ENCODE results near the gene PNMA6E. TPM values are rescaled to one million over a fixed set of nuclear protein-coding genes. Genes with fewer than 3 reads are reported as not detected.

PNMA6E gene
- polyA plus RNA-seq, 2 of the 4 experiments (the other 2 are of a cell fraction): not detected

DNA sequence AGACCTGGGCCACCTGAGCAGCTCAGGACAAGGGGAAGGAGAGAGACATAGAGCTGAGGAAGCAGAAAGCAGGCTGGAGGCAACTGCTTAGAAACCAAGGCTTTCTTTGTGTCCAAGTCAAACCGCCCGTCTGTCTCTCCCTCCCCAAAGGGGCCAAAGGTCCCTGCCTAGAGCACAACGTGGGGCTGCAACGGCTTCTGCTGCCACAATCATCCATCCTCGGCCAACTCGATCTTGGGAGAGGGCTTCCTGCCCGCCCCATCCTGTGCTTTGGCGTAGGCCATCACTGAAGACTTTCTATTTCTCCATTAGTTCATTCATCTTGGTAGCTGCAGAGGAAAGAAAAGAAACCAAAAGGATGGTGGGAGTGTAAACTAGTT is 46.4 kb upstream of the PNMA6E start (continued):
- TF ChIP-seq HOXB13 (CRISPR knock-in tag; IDR thresholded peaks at IDR 0.05; ENCODE audit: low read depth): no peak

DNA sequence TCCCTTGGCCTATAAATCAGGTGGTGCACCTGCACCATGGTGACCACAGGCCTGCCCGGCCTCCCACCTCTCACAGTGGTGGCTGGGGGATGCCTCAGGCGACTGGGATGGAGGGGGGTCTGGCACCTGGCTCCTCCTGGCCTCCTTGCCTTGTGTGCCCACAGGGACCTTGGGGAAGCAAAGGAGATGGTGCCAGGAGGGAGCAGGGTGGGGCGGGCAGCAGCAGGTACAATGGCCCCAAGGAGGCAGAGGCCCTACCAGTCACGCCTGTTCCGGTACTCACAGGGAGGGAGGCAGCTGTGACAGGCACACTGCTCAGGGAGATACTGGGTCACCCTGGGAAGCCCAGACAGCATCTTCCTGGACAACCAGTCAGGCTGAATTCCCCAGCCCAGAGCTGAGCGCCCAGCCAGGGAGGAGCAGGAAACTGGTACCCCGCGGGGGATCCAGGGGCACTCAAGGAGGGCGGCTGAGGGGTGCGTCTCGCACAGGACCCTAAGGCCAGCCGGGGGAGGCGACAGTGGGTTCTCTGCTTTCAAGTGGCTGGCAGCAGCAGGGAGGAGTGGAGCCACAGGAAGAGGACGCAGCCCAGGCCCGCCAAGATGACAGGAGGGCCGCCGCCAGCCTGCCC is 45.9 kb upstream of the PNMA6E start:
- TF ChIP-seq MYC (IDR thresholded peaks at IDR 0.05; ENCODE audit: borderline replicate concordance, low read length) (no peak), KDM1A (IDR thresholded peaks at IDR 0.05; ENCODE audit: low read depth) (no peak), HEYL (CRISPR knock-in tag; IDR thresholded peaks at IDR 0.05) (no peak), SMC3 (IDR thresholded peaks at IDR 0.05) (no peak), ESRRA (IDR thresholded peaks at IDR 0.05; ENCODE audit: borderline replicate concordance, low read length) (no peak), TFCP2L1 (CRISPR knock-in tag; IDR thresholded peaks at IDR 0.05) (no peak), CHD2 (IDR thresholded peaks at IDR 0.05; ENCODE audit: low read length, partially characterized antibody) (no peak), MAFK (IDR thresholded peaks at IDR 0.05; ENCODE audit: partially characterized antibody) (no peak), POLR2A (IDR thresholded peaks at IDR 0.05; ENCODE audit: low read length) (no peak), POLR2AphosphoS2 (conservative IDR thresholded peaks at IDR 0.05; ENCODE audit: low read length) (no peak), RCOR1 (IDR thresholded peaks at IDR 0.05; ENCODE audit: low read depth, low read length) (no peak), EHF (CRISPR knock-in tag; IDR thresholded peaks at IDR 0.05) (no peak), SREBF2 (IDR thresholded peaks at IDR 0.05) (no peak)
- TF ChIP-seq, protein P1, sequence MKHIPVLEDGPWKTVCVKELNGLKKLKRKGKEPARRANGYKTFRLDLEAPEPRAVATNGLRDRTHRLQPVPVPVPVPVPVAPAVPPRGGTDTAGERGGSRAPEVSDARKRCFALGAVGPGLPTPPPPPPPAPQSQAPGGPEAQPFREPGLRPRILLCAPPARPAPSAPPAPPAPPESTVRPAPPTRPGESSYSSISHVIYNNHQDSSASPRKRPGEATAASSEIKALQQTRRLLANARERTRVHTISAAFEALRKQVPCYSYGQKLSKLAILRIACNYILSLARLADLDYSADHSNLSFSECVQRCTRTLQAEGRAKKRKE (CRISPR knock-in tag; IDR thresholded peaks at IDR 0.05; ENCODE audit: low read depth): no peak
- no peaks in the 10 kb centered on the region for H3K4me1 ChIP-seq
- WGBS (ENCODE audit: missing lambda C conversion rate): 100% methylated on average over 7 of the region's 17 CpGs
- no peaks in the 10 kb centered on the region for H3K9me3 ChIP-seq
- H3K4me3 ChIP-seq: no peak overlapping the region
- CTCF ChIA-PET: interaction anchor here (0.8 to 2.7 kb wide), 2 partner anchors 14 to 60 kb away, joined by 3 to 13 read pairs; no protein-coding TSS in a partner anchor
- DNase-seq (ENCODE audit: low read depth in 1 of 2, low spot score in 1 of 2) (no peak), ATAC-seq (no peak), FAIRE-seq (no peak)
- POLR2A ChIA-PET: interaction anchor here (0.5 kb wide), 1 partner anchor 267 kb away, joined by 3 read pairs; no protein-coding TSS in a partner anchor
- H3K4me2 ChIP-seq: no peak overlapping the region
- no peak overlapping the region for H3K27ac ChIP-seq

DNA sequence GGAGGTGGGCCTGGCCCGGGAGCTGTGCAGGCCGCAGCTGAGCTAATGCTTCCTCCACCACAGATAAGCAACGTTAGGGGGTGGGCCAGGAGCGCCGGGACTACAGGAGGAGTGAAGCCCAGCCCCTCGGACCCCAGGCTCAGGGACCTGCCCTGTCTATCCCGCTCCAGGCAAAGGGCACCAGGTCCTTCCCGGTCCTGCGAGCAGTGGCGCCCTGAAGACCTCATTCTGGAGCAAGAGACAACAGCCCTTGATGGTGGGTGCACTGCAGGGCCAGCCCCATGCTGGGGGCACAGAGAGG is 45.4 kb upstream of the PNMA6E start:
- WGBS (ENCODE audit: missing lambda C conversion rate): 100% methylated on average over 3 of the region's 10 CpGs
- H3K4me1 ChIP-seq: no peaks in the 10 kb centered on the region
- ATAC-seq: no peak
- CTCF ChIA-PET: interaction anchor here (0.8 to 2.7 kb wide), 2 partner anchors 14 to 61 kb away, joined by 3 to 13 read pairs; no protein-coding TSS in a partner anchor
- no peak overlapping the region for H3K4me3 ChIP-seq
- FAIRE-seq: no peak
- DNase-seq (ENCODE audit: low read depth in 1 of 2, low spot score in 1 of 2): no peak
- POLR2A ChIA-PET: interaction anchor here (0.5 kb wide), 1 partner anchor 268 kb away, joined by 3 read pairs; no protein-coding TSS in a partner anchor
- H3K27ac ChIP-seq: no peak overlapping the region
- no peak overlapping the region for H3K4me2 ChIP-seq
- H3K9me3 ChIP-seq: no peaks in the 10 kb centered on the region
- no peak for TF ChIP-seq MAZ (IDR thresholded peaks at IDR 0.05; ENCODE audit: borderline replicate concordance, low read depth, low read length)
- TF ChIP-seq EHF (CRISPR knock-in tag; IDR thresholded peaks at IDR 0.05): no peak
- no peak for TF ChIP-seq SREBF2 (IDR thresholded peaks at IDR 0.05)
- TF ChIP-seq RFX5 (IDR thresholded peaks at IDR 0.05): no peak
- TF ChIP-seq TFCP2L1 (CRISPR knock-in tag; IDR thresholded peaks at IDR 0.05): no peak
- TF ChIP-seq PHF8 (IDR thresholded peaks at IDR 0.05; ENCODE audit: borderline replicate concordance, low read depth): no peak
- TF ChIP-seq, protein P2, sequence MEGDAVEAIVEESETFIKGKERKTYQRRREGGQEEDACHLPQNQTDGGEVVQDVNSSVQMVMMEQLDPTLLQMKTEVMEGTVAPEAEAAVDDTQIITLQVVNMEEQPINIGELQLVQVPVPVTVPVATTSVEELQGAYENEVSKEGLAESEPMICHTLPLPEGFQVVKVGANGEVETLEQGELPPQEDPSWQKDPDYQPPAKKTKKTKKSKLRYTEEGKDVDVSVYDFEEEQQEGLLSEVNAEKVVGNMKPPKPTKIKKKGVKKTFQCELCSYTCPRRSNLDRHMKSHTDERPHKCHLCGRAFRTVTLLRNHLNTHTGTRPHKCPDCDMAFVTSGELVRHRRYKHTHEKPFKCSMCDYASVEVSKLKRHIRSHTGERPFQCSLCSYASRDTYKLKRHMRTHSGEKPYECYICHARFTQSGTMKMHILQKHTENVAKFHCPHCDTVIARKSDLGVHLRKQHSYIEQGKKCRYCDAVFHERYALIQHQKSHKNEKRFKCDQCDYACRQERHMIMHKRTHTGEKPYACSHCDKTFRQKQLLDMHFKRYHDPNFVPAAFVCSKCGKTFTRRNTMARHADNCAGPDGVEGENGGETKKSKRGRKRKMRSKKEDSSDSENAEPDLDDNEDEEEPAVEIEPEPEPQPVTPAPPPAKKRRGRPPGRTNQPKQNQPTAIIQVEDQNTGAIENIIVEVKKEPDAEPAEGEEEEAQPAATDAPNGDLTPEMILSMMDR (IDR thresholded peaks at IDR 0.05): no peak
- no peak for TF ChIP-seq EHMT2 (IDR thresholded peaks at IDR 0.05; ENCODE audit: low read depth)
- TF ChIP-seq, protein P3, sequence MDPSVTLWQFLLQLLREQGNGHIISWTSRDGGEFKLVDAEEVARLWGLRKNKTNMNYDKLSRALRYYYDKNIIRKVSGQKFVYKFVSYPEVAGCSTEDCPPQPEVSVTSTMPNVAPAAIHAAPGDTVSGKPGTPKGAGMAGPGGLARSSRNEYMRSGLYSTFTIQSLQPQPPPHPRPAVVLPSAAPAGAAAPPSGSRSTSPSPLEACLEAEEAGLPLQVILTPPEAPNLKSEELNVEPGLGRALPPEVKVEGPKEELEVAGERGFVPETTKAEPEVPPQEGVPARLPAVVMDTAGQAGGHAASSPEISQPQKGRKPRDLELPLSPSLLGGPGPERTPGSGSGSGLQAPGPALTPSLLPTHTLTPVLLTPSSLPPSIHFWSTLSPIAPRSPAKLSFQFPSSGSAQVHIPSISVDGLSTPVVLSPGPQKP (IDR thresholded peaks at IDR 0.05; ENCODE audit: low read depth, low read length): no peak
- TF ChIP-seq KDM5A (IDR thresholded peaks at IDR 0.05): no peak
- TF ChIP-seq, protein P4, sequence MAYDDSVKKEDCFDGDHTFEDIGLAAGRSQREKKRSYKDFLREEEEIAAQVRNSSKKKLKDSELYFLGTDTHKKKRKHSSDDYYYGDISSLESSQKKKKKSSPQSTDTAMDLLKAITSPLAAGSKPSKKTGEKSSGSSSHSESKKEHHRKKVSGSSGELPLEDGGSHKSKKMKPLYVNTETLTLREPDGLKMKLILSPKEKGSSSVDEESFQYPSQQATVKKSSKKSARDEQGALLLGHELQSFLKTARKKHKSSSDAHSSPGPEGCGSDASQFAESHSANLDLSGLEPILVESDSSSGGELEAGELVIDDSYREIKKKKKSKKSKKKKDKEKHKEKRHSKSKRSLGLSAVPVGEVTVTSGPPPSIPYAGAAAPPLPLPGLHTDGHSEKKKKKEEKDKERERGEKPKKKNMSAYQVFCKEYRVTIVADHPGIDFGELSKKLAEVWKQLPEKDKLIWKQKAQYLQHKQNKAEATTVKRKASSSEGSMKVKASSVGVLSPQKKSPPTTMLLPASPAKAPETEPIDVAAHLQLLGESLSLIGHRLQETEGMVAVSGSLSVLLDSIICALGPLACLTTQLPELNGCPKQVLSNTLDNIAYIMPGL (CRISPR knock-in tag; IDR thresholded peaks at IDR 0.05; ENCODE audit: borderline replicate concordance): no peak
- TF ChIP-seq, protein P5, sequence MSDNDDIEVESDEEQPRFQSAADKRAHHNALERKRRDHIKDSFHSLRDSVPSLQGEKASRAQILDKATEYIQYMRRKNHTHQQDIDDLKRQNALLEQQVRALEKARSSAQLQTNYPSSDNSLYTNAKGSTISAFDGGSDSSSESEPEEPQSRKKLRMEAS (IDR thresholded peaks at IDR 0.05): no peak
- TF ChIP-seq, protein P6, sequence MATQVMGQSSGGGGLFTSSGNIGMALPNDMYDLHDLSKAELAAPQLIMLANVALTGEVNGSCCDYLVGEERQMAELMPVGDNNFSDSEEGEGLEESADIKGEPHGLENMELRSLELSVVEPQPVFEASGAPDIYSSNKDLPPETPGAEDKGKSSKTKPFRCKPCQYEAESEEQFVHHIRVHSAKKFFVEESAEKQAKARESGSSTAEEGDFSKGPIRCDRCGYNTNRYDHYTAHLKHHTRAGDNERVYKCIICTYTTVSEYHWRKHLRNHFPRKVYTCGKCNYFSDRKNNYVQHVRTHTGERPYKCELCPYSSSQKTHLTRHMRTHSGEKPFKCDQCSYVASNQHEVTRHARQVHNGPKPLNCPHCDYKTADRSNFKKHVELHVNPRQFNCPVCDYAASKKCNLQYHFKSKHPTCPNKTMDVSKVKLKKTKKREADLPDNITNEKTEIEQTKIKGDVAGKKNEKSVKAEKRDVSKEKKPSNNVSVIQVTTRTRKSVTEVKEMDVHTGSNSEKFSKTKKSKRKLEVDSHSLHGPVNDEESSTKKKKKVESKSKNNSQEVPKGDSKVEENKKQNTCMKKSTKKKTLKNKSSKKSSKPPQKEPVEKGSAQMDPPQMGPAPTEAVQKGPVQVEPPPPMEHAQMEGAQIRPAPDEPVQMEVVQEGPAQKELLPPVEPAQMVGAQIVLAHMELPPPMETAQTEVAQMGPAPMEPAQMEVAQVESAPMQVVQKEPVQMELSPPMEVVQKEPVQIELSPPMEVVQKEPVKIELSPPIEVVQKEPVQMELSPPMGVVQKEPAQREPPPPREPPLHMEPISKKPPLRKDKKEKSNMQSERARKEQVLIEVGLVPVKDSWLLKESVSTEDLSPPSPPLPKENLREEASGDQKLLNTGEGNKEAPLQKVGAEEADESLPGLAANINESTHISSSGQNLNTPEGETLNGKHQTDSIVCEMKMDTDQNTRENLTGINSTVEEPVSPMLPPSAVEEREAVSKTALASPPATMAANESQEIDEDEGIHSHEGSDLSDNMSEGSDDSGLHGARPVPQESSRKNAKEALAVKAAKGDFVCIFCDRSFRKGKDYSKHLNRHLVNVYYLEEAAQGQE (IDR thresholded peaks at IDR 0.05): no peak
- no peak for TF ChIP-seq NPAS2 (CRISPR knock-in tag; IDR thresholded peaks at IDR 0.05; ENCODE audit: borderline replicate concordance)
